ENCODE results near the gene CDHR3. TPM values are rescaled to one million over a fixed set of nuclear protein-coding genes. Genes with fewer than 3 reads are reported as not detected.

CDHR3 gene
- total RNA-seq, 1 experiment from 2014 or later, result 6.5 TPM

DNA sequence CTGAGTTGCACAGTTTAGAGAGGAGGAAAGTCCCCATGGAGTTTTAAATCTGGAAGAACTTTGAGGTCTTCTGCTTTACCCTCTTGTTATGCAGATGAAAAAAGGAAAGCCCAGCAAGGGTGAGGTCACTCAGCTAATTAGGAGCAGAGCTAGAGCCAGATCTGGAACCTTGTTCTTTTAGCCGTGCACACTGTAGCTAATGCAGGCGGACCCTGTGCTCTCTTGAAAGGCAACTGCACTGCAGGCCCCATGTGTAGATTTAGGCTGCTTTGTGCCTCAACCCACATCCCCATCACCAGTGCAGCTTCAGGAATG lies 85.6 kb downstream of the CDHR3 start:
- peaks cover 2% of the 10 kb centered on the region; the same call in 1 of the 2 replicates for H3K27me3 ChIP-seq (ENCODE audit: control insufficient read depth, insufficient read depth, low read length)
- intact Hi-C loops (cut with micrococcal nuclease; ENCODE audit: unreplicated experiment) (loop anchor here (10.0 kb wide), 1 partner anchor 174 kb away; the partner anchor contains the start of gene ATXN7L1), in situ Hi-C loops (cut with HindIII; ENCODE audit: low pct_unique_long_range_greater_than_20kb, low sequenced_read_pairs) (no loop called here)
- ATAC-seq, result no peak
- no peak overlapping the region for H3K4me3 ChIP-seq (ENCODE audit: low read depth in 2 of 2, low read length in 2 of 2)
- ChIA-PET CTCF (no interaction called here), POLR2A (no interaction called here)
- no peaks in the 10 kb centered on the region for H3K9me3 ChIP-seq (ENCODE audit: control insufficient read depth, insufficient read depth, low read depth, low read length)
- no peak overlapping the region for H3K27ac ChIP-seq (ENCODE audit: low read length)
- no peaks in the 10 kb centered on the region; the same call in 1 of the 2 replicates for H3K4me1 ChIP-seq (ENCODE audit: control insufficient read depth, insufficient read depth, low read length)
- no peaks in the 10 kb centered on the region for H3K36me3 ChIP-seq (ENCODE audit: control insufficient read depth, insufficient read depth, low read length)
- BruUV-seq (replicated peaks), result no TSS peak
- TF ChIP-seq SIN3A (IDR thresholded peaks at IDR 0.05; ENCODE audit: borderline replicate concordance, insufficient read depth, low read depth, low read length) (no peak), TCF7L2 (IDR thresholded peaks at IDR 0.05; ENCODE audit: low read depth, low read length) (no peak), POLR2AphosphoS5 (IDR thresholded peaks at IDR 0.05; ENCODE audit: low read depth, low read length) (no peak)
- TF ChIP-seq, protein P1, sequence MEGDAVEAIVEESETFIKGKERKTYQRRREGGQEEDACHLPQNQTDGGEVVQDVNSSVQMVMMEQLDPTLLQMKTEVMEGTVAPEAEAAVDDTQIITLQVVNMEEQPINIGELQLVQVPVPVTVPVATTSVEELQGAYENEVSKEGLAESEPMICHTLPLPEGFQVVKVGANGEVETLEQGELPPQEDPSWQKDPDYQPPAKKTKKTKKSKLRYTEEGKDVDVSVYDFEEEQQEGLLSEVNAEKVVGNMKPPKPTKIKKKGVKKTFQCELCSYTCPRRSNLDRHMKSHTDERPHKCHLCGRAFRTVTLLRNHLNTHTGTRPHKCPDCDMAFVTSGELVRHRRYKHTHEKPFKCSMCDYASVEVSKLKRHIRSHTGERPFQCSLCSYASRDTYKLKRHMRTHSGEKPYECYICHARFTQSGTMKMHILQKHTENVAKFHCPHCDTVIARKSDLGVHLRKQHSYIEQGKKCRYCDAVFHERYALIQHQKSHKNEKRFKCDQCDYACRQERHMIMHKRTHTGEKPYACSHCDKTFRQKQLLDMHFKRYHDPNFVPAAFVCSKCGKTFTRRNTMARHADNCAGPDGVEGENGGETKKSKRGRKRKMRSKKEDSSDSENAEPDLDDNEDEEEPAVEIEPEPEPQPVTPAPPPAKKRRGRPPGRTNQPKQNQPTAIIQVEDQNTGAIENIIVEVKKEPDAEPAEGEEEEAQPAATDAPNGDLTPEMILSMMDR (IDR thresholded peaks at IDR 0.05), result no peak
- TF ChIP-seq, protein P2, sequence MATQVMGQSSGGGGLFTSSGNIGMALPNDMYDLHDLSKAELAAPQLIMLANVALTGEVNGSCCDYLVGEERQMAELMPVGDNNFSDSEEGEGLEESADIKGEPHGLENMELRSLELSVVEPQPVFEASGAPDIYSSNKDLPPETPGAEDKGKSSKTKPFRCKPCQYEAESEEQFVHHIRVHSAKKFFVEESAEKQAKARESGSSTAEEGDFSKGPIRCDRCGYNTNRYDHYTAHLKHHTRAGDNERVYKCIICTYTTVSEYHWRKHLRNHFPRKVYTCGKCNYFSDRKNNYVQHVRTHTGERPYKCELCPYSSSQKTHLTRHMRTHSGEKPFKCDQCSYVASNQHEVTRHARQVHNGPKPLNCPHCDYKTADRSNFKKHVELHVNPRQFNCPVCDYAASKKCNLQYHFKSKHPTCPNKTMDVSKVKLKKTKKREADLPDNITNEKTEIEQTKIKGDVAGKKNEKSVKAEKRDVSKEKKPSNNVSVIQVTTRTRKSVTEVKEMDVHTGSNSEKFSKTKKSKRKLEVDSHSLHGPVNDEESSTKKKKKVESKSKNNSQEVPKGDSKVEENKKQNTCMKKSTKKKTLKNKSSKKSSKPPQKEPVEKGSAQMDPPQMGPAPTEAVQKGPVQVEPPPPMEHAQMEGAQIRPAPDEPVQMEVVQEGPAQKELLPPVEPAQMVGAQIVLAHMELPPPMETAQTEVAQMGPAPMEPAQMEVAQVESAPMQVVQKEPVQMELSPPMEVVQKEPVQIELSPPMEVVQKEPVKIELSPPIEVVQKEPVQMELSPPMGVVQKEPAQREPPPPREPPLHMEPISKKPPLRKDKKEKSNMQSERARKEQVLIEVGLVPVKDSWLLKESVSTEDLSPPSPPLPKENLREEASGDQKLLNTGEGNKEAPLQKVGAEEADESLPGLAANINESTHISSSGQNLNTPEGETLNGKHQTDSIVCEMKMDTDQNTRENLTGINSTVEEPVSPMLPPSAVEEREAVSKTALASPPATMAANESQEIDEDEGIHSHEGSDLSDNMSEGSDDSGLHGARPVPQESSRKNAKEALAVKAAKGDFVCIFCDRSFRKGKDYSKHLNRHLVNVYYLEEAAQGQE (IDR thresholded peaks at IDR 0.05; ENCODE audit: insufficient read depth in 1 of 2, low read depth in 2 of 2, low read length in 1 of 2), result no peak
- no peak for DNase-seq (ENCODE audit: low read depth, low spot score)

DNA sequence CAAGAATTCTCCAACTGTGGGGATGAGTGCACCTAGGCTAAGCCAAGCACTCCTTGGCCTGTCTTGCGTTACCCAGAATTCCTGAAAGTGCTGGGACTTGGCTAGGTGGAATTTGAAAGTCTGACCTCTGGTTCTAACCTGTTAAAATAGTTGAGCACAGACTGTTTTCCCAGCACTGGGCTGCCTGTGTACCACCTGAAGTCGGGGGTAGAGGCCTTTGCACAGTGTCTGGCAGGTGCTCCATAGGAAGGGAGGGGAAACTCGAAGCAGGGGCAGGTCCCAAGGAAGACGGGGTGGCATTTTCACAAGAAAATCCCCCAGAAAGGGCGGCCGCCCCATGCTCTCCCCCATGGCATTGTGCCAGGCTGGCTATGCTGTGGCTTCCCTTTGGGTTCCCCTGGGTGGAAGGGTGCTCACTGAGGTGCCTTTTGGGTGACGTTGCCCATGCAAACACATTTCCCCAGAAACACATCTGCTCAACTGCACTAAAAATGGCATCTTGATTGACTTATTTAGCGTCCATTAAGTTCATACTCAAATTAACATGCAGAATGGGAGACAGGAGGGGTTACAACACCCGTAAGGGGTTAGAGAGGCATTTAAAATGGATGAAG lies 86.2 kb downstream of the CDHR3 start:
- in situ Hi-C loops (cut with HindIII; ENCODE audit: low pct_unique_long_range_greater_than_20kb, low sequenced_read_pairs), result no loop called here

More for the DNA sequence above, 86.2 kb downstream of the CDHR3 start:
- Histone ChIP-seq H3K27ac (ENCODE audit: low read length) (no peak overlapping the region), H3K27me3 (ENCODE audit: control insufficient read depth, insufficient read depth, low read length) (peaks cover 2% of the 10 kb centered on the region; the same call in 1 of the 2 replicates), H3K4me1 (ENCODE audit: control insufficient read depth, insufficient read depth, low read length) (no peaks in the 10 kb centered on the region; the same call in 1 of the 2 replicates), H3K36me3 (ENCODE audit: control insufficient read depth, insufficient read depth, low read length) (no peaks in the 10 kb centered on the region), H3K4me3 (ENCODE audit: low read depth in 2 of 2, low read length in 2 of 2) (no peak overlapping the region), H3K9me3 (ENCODE audit: control insufficient read depth, insufficient read depth, low read depth, low read length) (no peaks in the 10 kb centered on the region)
- ATAC-seq (no peak), DNase-seq (ENCODE audit: low read depth, low spot score) (no peak)
- ChIA-PET POLR2A (no interaction called here), CTCF (interaction anchor here (0.6 kb wide), 1 partner anchor 83 kb away, joined by 3 read pairs; no protein-coding TSS in a partner anchor)
- TF ChIP-seq POLR2AphosphoS5 (IDR thresholded peaks at IDR 0.05; ENCODE audit: low read depth, low read length), result no peak
- TF ChIP-seq, protein P2 (IDR thresholded peaks at IDR 0.05; ENCODE audit: insufficient read depth in 1 of 2, low read depth in 2 of 2, low read length in 1 of 2), result no peak
- intact Hi-C loops (cut with micrococcal nuclease; ENCODE audit: unreplicated experiment), result loop anchor here (10.0 kb wide), 1 partner anchor 174 kb away; the partner anchor contains the start of gene ATXN7L1
- BruUV-seq (replicated peaks), result no TSS peak

Data from Panc1 (cell line).